ENCODE data around the gene TPTE2.
"Not testable (repeated sequence)": the region's sequence is repeated elsewhere in the genome, so short reads cannot be mapped to it uniquely, and the experiment has no call there.

Gene TPTE2

DNA sequence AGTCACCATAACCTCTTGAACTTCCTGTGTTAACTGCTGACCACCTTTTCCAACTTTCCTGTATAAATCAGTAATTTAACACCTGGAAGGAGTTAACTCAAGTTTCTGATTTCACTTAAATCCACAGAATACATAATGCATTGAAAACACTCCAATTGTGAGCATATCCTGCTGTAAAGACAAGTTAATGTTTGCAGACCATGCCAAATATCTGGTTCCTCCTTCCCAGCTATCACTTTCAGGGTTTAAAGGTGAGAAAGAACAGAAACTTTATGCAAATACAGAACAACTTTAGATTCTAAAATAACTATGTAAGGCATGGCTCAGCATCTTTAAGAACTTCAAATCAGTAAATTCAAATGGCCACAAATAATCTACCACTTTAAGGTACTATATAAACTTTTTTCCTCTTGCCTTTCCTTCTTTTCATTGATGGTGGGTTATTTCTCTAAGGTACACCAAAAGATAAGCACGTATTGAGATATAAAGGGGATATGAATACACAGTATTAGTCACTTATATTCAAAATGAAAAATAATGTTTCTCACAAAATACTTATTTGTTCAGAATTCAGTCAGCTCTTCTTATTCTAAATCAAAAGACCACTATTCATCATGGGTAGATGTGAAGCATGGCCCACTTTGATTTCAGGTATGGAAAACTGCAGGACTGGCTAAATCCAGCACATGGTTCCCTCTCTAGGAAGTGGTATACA lies 6.6 kb upstream of the TPTE2 start:
- no peak for DNase-seq (ENCODE audit: low read depth)
- no peak overlapping the region for H3K4me3 ChIP-seq (ENCODE audit: low read length)
- TF ChIP-seq, protein P1, sequence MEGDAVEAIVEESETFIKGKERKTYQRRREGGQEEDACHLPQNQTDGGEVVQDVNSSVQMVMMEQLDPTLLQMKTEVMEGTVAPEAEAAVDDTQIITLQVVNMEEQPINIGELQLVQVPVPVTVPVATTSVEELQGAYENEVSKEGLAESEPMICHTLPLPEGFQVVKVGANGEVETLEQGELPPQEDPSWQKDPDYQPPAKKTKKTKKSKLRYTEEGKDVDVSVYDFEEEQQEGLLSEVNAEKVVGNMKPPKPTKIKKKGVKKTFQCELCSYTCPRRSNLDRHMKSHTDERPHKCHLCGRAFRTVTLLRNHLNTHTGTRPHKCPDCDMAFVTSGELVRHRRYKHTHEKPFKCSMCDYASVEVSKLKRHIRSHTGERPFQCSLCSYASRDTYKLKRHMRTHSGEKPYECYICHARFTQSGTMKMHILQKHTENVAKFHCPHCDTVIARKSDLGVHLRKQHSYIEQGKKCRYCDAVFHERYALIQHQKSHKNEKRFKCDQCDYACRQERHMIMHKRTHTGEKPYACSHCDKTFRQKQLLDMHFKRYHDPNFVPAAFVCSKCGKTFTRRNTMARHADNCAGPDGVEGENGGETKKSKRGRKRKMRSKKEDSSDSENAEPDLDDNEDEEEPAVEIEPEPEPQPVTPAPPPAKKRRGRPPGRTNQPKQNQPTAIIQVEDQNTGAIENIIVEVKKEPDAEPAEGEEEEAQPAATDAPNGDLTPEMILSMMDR (IDR thresholded peaks at IDR 0.05; ENCODE audit: insufficient read depth, low read depth, low read length, missing control alignments), result no peak

DNA sequence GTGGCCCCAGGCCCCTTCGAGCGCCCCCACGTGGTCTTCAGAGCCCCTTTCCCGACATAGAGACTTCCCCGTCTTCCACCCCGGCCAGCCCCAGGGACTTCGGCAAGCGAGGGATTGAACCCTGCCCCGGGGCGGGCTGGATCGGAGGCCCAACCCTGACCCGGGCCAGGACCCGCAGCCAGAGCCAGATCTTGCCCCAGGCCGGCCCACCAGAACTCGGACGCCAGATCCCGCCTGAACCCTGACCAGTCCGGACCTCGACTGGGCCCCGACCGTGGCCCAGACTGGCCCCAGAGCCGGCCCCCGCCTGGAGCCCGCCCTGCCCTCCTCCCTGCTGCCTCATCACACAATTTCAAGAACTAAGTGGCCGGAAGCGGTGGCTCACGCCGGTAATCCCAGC lies 253 bp upstream of the TPTE2 start:
- no peak for DNase-seq (ENCODE audit: low read depth)
- H3K4me3 ChIP-seq (ENCODE audit: low read length), result no peak overlapping the region
- TF ChIP-seq, protein P1 (IDR thresholded peaks at IDR 0.05; ENCODE audit: insufficient read depth, low read depth, low read length, missing control alignments), result no peak

DNA sequence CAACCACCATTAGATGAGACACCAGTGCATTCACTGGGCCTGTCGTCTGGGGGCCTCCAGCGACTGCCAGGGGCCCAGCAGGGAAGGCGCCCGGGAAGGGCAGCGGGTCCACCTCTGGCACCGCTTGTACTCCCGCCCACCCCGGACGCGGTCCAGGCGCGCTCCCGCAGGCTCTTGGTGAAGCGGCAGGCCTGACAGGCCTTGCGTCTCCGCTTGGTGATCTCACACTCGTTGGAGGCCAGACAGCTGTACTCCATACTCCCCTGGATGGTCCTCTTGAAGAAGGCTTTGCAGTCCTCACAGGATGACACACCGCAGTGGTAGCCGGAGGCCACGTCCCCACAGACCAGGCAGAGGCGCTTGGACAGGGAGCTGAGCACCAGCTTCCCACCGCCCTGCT lies 660 bp downstream of the TPTE2 start:
- H3K4me3 ChIP-seq (ENCODE audit: low read length); DNase-seq (ENCODE audit: low read depth): not testable (repeated sequence)

DNA sequence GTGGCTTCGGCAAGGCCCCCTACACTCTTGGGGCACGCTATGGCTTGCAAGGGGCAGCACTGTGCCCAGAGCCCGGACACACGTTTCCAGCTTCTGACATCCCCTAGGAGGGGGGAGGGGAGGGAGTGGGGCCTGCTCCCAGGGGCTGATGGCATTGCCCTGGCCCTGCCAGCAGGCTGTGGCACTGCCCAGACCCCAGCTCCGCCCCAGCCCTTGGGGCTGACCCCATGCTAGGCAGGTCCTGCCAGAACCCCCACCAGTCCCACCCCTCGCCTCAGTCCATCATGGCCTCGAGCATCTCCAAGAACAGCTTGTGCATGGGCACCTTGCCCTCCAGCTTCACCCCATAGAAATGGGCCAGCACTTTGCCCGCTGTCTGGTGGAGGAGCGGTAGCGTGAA lies 1.6 kb downstream of the TPTE2 start:
- DNase-seq (ENCODE audit: low read depth); H3K4me3 ChIP-seq (ENCODE audit: low read length): not testable (repeated sequence)

DNA sequence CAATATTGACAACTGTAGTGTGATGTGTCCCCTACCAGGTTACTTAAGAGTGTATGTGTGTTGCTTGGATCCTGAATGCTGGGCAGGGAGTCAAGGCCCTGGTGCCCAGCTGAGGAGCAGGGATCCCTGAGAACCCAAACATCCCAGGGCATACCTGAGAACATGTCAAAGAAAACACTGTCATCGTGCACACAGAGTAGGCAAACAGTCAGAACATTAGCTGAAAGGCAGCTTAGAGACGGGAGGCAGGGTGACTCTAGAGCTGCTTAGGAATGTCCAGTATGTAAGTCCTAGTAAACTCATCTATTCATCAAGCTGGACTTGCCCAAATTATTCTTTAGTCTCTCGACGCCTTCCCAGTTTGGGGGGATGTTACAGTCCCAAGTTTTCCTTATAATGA lies 4.0 kb downstream of the TPTE2 start:
- not testable (repeated sequence) for DNase-seq (ENCODE audit: low read depth); H3K4me3 ChIP-seq (ENCODE audit: low read length)

DNA sequence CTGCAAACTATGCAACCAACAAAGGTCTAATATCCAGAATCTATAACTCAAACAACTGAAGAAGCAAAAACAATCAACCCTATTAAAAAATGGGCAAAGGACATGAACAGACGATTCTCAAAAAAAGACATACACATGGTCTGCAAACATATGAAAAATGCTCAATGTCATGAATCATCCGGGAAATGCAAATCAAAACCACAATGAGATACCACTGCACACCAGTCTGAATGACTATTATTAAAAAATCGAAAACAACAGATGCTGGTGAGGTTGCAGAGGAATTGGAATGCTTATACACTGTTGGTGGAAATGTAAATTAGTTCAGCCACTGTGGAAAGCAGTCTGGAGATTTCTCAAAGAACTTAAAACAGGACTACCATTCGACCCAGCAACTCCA lies 12.1 kb downstream of the TPTE2 start:
- not testable (repeated sequence) for H3K4me3 ChIP-seq (ENCODE audit: low read length)
- peak; percentile 22 for DNase-seq (ENCODE audit: low read depth)

DNA sequence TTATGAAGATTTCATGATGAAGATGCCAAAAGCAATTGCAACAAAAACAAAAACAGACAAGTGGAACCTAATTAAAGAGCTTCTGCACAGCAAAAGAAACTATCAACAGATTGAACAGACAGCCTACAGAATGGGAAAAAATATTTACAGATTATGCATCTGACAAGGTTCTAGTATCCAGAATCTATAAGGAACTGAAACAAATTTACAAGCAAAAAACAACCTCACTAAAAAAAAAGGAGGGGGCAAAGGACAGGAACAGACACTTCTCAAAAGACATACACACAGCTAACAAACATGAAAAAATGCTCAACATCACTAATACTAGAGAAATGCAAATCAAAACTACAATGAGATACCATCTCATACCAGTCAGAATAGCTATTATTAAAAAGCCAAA lies 35.7 kb downstream of the TPTE2 start:
- not testable (repeated sequence) for DNase-seq (ENCODE audit: low read depth); H3K4me3 ChIP-seq (ENCODE audit: low read length)

DNA sequence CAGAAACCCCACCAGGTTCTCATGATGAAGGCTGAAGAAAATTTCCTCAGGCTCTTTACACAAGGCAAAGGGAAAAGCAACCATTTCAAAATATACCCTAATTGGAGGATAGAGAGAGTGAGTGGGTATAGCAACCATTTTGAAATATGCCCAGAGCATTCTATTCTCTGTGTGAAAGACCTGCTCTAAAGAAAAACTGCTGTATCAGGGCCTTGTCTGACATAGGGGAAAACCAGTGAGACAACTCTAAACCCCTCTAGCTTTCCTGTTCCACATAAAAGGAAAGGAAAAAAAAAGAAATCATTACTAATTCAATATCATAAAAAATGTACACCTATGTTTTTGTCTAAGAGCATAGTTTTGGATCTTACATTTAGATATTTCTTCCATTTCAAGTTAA lies 42.3 kb downstream of the TPTE2 start:
- DNase-seq (ENCODE audit: low read depth), result no peak
- TF ChIP-seq, protein P1 (IDR thresholded peaks at IDR 0.05; ENCODE audit: insufficient read depth, low read depth, low read length, missing control alignments), result no peak
- H3K4me3 ChIP-seq (ENCODE audit: low read length), result no peak overlapping the region

DNA sequence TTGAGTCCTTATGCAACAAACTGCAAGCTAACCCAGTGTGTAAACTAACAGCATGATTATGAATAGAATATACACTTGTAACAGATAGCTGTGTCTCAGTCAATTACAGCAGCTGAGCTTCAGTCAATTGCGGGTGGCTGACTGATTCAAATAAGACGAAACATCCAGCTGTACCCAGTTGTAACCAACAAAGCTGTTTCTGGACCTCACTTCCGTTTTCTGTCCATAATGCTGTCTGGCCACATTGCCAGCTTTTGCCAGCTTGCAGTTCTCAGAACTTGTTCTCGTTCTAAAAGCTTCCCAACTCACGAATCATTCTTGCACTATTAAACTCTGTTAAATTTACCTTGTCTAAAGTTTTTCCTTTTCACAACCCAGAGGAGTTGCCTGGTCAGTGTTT lies 53.7 kb downstream of the TPTE2 start:
- H3K4me3 ChIP-seq (ENCODE audit: low read length); DNase-seq (ENCODE audit: low read depth): not testable (repeated sequence)

DNA sequence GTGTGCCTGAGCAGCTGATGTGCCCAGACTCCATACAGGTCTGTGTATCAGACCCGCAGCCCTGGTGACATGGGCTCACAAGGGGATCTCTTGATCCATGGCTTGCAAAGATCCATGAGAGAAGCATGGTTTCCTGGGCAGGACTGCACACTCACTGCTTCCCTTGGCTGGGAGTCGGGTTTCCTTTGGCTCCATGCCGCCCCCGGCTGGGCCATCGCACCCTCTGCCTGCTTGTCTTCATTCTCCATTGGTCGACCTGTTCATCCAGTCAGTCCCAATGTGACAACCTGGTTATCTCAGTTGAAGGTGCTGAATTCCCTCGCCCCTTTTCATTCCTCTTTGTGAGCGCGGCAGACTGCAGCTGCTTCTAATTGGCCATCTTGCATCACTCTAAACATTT lies 101.2 kb downstream of the TPTE2 start:
- DNase-seq (ENCODE audit: low read depth); H3K4me3 ChIP-seq (ENCODE audit: low read length): not testable (repeated sequence)

DNA sequence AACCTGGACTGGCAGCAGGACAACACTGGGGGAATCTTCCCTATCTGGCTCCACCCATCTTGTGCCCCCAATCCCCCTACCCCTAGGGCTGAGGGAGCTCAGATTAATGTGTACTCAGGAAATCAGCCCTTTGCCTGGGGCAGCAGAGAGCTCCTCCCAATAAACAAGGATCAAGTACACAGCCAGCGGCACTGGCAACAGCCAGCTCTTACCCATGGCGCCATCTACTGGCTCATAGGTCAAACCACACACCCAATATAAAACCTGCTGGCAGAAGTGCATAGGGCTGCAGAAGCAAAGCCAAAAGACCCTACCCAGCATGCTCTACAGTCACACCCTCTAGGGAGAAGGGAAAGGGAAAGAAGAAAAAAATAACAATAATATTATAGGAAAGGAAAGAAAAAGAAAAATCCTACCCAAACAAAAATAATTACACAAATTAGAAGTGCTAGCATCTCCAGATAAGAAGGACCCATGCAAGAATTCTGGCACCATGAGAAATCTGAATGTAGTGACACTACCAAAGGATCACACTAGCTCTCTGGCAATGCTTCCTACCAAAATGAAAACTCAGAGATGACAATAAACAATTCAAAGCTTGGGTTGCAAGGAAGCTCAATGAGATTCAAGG lies 122.2 kb downstream of the TPTE2 start:
- DNase-seq (ENCODE audit: low read depth), result peak; percentile 8
- H3K4me3 ChIP-seq (ENCODE audit: low read length), result not testable (repeated sequence)

DNA sequence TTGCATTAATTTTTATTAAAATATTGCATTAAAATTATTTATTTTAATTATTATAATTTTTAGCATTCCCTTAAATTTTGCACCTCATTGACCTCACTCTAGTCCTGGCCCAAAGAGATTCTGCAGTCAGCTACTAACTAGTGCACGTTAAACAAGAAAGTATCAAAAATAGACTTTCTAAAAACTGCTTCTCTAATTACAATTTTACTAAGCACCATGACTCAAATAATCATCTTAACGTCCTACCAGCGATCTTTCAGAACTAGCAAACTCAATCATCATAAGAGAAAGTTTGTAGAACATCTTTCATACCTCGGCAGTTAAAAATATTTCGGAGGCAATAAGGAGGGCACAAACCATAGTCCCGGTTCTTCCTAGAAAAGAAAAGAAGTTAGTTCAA lies 123.6 kb downstream of the TPTE2 start:
- not testable (repeated sequence) for H3K4me3 ChIP-seq (ENCODE audit: low read length); DNase-seq (ENCODE audit: low read depth)

DNA sequence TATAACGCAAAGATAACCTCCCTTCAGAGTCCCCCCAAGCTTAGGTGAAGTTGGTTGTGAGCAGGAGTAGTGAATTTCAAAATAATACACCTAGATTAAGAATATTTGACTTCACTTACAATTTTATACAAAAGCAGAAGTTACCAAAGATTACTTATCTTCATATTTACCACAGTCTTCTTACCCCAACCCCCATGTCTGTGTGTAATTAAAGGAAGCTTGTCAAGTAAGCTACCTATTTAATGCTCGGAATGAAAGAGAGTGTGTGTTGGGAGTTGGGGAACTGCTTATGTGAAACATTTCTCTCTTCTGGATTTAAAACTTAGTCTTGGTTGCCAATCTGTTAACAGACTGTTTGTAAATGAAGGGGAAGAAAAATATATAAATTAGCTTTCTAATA lies 139.1 kb downstream of the TPTE2 start:
- not testable (repeated sequence) for DNase-seq (ENCODE audit: low read depth); H3K4me3 ChIP-seq (ENCODE audit: low read length)

DNA sequence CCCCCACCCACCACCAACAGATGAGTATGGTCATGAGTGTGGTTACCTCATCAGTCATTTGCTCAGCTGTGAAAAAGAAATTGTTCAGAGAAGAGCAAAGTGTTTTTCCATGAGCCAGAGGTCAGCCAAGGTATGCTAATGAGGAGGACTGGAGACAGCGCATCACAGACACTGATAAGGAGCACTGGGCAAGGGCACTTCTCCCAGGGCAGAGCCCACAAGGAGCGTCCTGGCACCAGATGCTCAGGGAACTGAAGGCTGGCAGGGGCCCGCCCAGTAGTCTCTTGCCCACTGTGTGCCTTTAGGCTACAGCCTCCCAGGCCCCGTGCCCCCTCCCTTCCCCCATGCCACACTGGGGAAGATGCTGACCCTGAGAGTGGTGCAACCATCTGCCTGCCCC lies 148.8 kb downstream of the TPTE2 start:
- not testable (repeated sequence) for DNase-seq (ENCODE audit: low read depth)

DNA sequence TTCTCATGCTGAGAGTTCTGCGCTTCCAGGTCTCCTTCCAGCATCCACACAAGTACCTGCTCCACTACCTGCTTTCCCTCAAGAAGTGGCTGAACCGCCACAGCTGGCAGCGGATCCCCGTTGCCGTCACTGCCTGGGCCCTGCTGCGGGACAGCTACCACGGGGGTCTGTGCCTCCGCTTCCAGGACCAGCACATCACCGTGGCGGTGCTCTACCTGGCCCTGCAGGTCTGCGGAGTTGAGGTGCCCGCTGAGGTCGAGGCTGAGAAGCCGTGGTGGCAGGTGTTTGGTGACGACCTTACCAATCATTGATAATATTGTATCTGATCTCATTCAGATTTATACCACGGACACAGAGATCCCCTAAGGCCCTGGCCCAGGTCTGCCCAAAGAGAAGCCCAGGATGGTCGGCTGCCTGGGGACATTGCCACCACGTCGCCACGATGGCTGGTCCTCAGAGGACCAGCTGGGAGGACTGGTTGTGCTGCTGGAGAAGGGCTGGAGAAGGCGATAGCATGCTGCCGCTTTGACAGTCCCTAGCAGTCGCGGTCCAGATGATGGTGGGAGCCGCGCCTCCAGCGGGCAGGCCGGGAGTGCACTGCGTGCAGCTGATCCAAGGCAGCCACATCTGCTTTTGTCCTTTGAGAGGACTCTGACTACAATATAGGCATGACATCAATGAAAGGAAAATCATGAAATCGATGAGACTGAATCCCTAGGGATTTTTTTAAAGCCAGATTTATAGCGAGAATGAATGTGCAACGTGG lies 178.4 kb downstream of the TPTE2 start:
- DNase-seq (ENCODE audit: low read depth); H3K4me3 ChIP-seq (ENCODE audit: low read length): not testable (repeated sequence)

More for the DNA sequence above, 148.8 kb downstream of the TPTE2 start:
- not testable (repeated sequence) for H3K4me3 ChIP-seq (ENCODE audit: low read length)

Measured in epithelial cell of esophagus (primary cell).